GM18507 (cell line): ENCODE data around the gene SLC10A4.

Experiments used
- DNase-seq: peaks from one replicate; pipeline ENCODE4 v3.0.0; 2011; ENCODE audit warnings: low read depth; ENCODE audit not compliant: insufficient read length; ENCODE audit errors: extremely low spot score
- FAIRE-seq: peaks from 2 replicates; lab custom pipeline; 2011; peaks lifted over from hg19 to GRCh38; lab: Jason Lieb, UNC

The SLC10A4 gene

DNA sequence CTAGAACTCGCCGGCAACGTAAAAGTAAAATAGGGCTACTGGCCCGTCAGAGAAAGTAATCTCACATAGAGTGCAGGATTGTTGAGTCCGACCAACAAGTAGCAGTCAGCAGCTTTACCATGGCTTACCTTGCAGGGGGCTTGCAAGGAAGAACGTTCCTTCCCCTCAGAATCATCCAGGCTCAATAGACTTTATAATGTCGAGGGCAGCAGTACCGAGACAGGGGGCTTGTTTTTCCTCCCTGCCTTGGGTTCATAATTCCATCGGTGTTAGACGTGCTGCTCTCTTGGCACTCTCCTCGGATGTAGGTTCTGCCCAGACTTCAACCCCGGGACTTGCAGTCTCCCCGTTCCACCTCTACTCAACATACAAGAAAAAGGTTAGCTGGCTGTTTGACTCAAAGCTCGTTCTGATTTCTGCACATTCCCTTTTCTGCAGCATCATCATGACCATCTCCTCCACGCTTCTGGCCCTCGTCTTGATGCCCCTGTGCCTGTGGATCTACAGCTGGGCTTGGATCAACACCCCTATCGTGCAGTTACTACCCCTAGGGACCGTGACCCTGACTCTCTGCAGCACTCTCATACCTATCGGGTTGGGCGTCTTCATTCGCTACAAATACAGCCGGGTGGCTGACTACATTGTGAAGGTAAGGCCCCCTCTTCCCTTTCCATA, 1.5 kb downstream of the SLC10A4 start:
- DNase-seq (no peak), FAIRE-seq (no peak)

DNA sequence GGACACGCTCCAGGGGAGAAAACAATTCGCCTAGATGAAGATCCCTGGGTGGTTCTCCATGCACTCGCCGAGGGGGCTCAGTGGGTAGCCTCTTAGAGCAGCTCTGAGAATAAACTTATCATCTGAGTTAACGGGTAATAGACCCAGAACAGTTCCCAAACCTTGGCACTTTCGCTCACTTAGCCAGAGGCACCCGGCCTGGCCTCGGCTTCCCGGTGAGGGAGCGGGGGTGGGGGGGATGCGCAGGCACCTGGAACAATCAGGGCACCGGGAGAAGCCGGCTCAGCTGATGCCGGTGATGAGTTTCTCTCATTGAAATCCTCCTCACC, 6.5 kb downstream of the SLC10A4 start:
- no peak for FAIRE-seq
- DNase-seq: no peak

DNA sequence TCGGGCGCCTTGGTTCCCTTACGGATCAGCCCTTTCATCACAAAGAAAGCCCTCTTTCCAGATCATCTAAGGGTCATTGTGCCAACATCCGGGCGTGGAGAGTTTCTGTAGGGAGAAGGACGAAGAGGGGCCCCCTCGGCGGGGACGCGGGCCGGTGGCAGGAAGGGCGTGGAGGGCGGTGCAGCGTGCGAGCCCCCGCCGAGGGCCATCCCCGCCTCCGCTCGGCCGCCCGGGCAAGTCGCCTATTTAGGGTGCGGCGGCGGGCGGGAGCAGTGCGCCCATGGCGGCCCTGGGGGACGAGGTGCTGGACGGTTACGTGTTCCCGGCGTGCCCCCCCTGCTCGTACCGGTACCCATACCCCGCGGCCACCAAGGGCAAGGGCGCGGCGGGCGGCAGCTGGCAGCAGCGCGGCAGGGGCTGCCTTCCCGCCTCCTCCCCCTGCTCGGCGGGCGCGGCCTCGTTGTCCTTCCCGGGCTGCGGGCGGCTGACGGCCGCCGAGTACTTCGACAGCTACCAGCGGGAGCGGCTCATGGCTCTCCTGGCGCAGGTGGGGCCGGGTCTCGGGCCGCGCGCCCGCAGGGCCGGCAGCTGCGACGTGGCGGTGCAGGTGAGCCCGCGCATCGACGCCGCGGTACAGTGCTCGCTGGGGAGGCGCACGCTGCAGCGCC, 7.0 kb downstream of the SLC10A4 start, which contains the start of gene ZAR1:
TSS of gene ZAR1 (plus strand) at position 241 of the 668 bp plus-strand sequence. CDS start at position 281, 40 bp downstream.
- DNase-seq (no peak), FAIRE-seq (no peak)

DNA sequence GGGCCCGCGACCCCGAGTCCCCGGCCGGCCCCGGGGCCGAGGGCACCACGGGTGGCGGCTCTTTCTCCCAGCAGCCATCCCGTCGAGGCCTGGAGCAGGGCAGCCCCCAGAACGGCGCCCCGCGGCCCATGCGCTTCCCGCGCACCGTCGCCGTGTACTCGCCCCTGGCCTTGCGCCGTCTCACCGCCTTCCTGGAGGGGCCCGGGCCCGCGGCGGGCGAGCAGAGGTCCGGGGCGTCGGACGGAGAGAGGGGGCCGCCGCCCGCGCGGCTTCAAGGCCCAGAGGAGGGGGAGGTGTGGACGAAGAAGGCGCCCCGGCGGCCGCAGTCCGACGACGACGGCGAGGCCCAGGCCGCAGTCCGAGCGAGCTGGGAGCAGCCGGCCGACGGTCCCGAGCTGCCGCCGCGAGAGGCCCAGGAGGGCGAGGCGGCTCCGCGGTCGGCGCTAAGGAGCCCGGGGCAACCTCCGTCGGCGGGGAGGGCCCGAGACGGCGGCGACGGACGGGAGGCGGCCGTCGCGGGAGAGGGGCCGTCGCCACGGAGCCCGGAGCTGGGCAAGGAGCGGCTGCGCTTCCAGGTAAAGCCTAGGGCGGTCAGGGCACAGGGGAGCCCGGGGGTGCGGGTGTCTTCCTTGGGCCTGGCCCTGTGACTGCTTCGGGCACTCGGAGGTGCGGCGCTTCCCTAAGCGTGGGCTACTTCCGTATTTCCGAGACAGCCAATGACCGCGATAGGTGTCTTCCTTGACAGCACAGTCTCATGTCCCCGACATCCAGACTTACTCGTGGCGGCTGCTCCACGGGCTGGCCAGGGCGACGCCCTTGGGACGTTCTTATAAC, 7.8 kb downstream of the SLC10A4 start:
- FAIRE-seq: no peak

DNA sequence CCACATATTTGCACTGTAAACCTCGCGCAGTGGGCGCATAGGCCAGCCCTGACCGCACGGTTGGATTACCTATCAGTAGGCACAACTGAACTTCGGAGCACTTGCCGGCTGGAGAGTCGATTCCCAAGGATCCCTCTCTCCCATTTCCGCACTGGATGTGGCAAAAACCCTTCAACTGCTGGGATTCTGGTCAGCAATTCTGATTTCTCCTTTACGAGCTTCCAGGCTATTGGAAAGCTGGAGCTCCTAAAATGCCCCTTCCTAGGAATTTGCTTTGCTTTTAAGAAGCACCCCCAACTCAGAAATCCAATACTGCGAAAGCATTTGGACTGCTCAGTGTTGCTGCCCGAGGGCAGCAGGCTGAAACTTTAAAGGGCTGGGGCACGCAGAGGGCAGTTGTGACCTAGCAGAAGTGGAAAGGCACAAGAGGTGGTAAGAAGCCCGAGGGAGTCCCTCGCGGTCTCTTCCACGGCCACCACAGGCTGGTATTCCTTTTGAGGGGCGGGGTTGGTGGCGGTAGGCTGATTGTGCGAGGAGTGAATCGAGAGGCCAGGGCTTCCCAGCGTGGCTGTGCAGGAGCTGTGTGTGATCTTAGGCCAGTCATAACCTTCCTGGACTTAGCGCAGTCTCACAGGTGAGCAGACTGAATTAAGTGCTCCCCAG, 8.5 kb downstream of the SLC10A4 start:
- DNase-seq: no peak
- FAIRE-seq: no peak

More for the DNA sequence above, 7.8 kb downstream of the SLC10A4 start:
- DNase-seq: no peak

DNA sequence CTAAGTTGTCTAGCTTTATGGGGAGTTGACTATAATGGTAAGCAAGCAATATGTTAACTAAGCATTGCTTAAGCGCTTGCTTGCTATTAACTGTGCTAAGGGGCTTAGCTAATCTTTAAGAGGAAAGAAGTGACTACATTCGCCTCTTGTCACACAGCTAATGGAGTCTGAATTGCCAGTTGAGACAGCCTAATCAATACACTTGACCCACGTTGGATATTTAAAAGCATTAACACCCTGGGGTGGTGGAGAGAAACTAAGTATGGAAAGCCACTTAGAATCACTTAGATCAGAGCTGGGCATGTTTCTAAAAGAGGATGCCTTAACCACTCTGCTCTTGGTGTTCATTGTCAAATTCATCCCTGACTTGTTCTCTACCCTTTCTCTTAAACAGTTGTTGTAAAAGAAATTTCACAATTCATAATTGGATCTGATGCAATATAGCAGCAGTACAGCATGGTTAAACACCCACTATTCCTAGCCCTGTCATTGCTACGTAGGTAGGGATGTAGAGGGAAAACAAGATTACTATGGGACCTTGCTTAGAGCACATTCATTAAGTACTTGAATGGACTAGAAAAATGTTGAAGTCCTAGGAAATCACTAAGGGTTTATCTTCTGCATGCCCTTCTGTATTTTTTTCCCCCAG, 10.4 kb downstream of the SLC10A4 start:
- no peak for FAIRE-seq
- DNase-seq: no peak

DNA sequence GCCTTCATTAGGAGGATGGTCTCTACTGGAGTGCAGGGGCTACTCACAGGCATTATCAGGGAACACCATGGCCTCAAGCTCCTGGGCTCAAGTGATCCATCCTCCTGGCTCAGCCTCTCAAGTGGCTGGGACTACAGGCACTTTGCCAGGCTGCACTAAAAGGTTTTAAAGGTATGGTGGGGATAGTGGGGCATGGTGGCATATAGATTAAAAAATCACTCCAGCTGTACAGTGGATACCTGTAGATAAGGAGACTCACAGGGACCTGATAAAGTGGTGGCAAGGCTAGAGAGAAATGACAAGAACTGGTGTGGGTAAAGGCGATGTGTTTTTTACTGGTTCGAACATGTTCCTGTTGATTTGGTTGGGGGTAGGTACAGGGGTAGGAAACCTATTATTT, 12.8 kb downstream of the SLC10A4 start:
- DNase-seq: no peak
- no peak for FAIRE-seq

DNA sequence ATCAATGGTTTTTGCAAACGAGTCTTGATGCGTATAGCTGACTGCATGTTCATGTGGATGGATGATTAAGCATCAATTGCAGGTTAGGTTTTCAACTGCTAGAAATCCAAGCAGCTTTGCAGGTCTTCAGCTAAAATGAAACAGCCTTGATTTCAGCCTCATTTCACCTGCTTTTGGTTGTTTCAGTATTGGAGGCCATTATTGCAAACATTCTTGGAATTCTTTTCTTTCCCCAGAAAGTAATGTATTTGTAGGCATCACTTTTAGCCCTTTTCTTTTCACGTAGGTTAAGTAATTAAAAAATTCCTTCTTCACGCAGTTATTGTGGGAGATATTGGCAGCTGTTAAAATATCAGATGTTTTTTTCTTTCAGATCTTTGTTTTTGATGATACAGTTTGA, 15.8 kb downstream of the SLC10A4 start:
- no peak for FAIRE-seq

DNA sequence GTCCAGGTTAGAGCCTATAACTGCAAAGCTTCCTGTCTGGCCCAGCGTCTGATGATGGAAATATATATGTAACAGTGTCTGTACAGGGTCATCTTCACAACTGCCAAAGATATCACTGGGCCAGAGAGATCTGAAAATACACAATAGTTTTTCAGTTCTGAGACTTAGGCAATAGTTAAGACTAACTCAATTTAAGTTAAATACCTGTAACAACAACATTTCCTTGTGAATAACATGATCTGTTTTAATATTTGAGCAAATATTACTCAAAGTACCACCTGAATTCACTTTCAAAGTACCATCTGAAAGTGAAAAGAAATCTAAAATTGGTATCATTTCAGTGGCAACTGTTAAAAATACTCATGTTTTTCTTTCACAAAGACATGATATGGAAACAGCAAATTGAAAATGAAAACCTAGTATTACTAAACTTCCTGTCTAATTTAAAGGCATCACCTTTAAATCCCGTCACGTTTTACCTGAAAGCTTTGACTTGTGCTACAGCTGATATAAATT, 16.5 kb downstream of the SLC10A4 start:
- no peak for DNase-seq
- peak; percentile 88 for FAIRE-seq

More for the DNA sequence above, 15.8 kb downstream of the SLC10A4 start:
- DNase-seq: no peak

DNA sequence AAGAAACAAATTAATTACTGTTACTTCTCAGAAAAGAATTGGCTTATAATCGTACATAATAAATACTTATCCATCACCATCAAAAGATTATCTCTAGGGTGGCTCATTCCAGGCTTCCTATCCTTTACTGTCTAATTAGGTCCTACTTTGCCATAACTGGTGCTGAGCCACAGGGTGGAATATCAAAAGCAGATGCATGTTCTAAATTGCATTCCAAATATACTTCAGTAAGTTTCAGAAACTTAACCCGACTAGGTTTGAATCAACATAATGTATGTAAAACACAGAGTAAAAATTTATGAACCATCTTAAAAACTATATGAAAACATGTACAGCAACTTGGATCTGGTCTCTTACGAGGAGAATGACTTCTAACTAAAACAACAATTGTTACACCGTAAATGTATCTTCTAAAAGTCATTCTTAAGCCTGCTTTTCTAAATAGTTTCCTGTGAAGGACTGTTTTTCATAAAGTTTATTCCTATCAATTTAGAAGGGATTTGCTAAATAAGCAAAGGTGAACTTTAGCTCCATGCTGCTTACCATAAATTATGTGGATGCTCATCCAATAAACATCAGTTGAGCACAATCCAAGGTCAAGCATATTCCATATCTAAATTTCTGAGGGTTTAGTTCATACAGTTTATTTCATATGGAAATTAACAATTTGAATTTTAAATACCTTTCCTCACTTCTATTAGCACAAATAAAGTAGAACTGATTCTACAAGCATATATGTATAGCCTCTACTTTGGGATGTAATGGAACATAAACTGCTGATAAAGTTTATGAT, 20.3 kb downstream of the SLC10A4 start:
- no peak for FAIRE-seq
- no peak for DNase-seq

DNA sequence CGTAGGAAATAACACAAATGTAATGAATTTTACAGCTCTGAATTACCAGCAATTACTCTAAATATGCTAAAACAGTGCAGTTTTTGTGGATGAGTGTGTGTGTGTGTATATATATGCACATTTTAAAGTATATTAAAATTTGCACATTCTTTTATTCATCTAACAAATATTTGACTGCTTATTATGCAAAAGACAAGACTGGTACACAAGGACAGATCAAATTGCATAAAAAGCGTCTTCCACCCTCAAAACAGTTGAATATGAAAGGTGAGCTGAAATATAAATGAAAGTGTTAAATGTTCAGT, 20.8 kb downstream of the SLC10A4 start:
- DNase-seq (no peak), FAIRE-seq (no peak)

DNA sequence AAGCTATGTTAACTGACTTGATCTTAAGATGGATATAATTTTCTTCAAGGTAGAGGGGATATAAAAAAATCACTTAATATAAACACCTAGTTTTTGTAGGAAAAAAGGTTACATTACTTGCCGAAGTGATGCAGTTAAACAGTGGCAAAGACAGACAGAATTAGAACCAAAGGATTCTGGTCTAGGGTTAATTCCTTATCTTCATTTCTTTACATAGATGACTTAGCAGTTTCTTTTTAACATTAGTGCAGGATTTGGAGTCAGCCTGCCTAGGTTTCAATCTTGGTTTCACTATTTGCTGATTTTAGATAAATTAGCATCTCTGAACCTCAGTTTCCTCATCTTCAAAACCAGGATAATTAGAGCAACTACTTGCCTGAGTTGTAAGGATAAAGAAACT, 21.2 kb downstream of the SLC10A4 start:
- FAIRE-seq: peak; percentile 60
- no peak for DNase-seq

DNA sequence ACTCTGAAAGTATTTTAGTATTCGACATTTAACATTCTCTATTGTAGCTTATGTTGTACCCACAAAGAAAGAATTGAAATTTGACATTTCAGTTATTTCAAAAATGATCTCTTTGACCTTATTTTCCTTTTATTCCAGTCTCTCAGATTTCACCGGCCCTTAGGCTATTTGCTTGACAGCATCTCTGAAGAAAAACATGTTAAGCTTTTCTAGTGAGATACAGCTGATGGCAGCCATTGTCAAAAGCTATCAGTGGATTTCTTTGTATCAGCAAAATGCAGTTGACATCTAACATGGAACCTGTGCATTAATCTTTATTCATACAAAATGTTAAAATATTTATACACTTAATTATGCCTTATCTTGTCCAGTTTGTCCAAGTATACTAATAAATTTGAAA, 23.6 kb downstream of the SLC10A4 start:
- FAIRE-seq (no peak), DNase-seq (no peak)

DNA sequence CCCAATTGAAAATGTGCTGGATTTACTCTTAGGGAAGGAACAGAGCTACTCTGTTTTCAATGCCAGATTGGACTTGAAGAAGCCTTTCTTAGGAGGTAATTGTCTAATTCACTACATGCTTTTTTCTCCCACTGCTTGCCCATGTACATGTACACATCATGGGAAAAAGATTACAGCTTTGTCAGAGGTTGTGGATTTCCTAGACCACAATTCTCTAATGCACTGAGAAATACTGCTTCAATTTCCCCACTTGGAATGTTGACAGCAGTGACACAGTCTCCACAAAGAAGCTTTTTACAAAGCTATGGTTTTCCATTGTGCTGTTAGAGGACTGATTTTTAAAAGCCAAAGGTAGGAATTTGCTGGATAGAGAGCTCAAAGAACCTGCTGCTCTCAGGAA, 26.4 kb downstream of the SLC10A4 start:
- no peak for FAIRE-seq
- no peak for DNase-seq

DNA sequence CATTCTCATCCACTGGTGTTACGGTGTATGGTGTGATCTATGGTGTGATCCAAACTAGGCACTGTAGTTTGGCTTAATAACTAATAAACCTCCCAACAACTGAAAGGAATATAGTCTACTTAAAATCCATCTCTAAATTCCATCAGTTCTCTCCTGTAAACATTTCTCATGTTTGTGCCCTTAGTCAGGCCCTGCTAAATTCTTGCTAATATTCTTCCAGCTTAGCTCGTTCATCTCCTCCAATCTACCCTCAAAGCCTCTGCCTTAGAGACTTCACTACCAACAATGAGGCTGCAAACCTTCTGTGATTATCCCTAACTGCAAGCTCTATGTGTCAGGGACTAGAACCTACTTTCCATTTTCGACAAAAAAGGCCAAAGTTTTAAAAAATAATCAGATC, 35.0 kb downstream of the SLC10A4 start:
- DNase-seq (no peak), FAIRE-seq (no peak)

DNA sequence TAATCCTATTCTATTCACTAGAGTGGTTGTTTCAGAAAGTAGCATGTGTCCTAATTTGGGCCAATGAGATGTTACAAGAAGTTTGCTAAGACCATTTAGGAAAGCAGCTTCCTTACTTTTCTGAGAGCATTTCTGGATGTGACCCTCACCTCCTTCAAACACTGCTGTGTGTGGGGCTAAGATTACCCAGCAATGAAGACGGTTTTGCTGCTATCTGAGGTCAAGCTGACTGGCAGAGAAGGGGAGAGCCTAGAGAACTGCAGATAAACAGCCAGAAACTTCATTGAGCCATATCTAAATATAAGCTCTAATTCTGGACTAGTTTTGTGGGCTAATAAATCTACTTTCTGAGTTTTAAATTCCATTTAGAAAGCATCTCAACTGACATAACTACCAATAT, 43.3 kb downstream of the SLC10A4 start:
- no peak for FAIRE-seq
- no peak for DNase-seq

DNA sequence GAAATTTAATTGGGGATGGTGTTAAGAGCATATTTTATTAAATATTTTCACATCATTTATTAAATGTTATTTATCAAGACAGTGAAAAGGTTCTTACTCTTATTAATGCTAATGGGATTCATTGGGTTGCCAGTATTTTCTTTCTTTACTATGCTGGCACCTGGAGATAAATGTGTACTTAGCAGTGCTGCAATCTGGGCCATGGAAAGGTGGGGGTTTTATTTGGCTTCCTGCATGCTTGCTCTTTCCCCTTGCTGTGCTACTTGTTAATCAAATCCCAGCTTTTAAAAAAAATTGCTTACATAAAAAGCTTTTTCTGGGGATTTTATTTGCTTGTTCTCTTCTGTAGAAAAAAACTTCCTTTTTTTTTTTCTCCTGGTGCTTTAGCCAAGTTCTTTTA, 55.2 kb downstream of the SLC10A4 start:
- DNase-seq: no peak
- no peak for FAIRE-seq
